Esophagus squamous epithelium (tissue), 4 donors: ENCODE data around the gene KCNMA1.

ENCODE experiments used
- POLR2A ChIP-seq, 4 donors: fragments of 450-650 bp; IDR thresholded peaks; one replicate each; pipeline ENCODE4 v1.6.1; 2017; ENCODE audit warnings: antibody characterized with exemption in 4 of 4, mild to moderate bottlenecking in 4 of 4, moderate library complexity in 3 of 4
- TF ChIP-seq, protein P1 (sequence below), 6 experiments: fragments of 450-650 bp in 4 of 6; fragments of 200-600 bp in 2 of 6; sonication (generic) in 2 of 6; IDR thresholded peaks; one replicate each; pipeline ENCODE4 v1.5.1; 2016 to 2019; ENCODE audit warnings: antibody characterized with exemption in 6 of 6, mild to moderate bottlenecking in 4 of 6, moderate library complexity in 4 of 6

GRCh38 chr10:77320971-77321471 lies 316.6 kb downstream of the KCNMA1 start:
- no peak for TF ChIP-seq POLR2A (IDR thresholded peaks at IDR 0.05)
- TF ChIP-seq, protein P1, sequence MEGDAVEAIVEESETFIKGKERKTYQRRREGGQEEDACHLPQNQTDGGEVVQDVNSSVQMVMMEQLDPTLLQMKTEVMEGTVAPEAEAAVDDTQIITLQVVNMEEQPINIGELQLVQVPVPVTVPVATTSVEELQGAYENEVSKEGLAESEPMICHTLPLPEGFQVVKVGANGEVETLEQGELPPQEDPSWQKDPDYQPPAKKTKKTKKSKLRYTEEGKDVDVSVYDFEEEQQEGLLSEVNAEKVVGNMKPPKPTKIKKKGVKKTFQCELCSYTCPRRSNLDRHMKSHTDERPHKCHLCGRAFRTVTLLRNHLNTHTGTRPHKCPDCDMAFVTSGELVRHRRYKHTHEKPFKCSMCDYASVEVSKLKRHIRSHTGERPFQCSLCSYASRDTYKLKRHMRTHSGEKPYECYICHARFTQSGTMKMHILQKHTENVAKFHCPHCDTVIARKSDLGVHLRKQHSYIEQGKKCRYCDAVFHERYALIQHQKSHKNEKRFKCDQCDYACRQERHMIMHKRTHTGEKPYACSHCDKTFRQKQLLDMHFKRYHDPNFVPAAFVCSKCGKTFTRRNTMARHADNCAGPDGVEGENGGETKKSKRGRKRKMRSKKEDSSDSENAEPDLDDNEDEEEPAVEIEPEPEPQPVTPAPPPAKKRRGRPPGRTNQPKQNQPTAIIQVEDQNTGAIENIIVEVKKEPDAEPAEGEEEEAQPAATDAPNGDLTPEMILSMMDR (IDR thresholded peaks at IDR 0.05) = no peak
